ENCODE measurements around the gene LRBA.

DNA sequence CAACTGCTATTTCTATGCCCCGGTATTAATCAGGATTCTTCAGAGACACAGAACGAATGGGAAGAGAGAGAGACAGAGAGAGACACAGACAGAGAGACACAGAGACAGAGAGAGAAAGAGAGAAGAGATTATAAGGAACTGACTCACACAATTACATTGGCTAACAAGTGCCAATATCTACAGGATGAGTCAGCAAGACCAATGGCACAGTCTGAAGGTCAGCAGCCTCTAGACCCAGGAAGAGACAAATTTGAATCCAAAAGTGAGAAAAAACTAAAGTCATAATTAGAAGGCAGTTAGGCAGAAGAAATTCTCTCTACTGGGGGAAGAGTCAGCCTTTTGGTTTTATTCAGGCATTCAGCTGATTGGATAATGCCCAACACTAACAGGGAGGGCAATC, 245.8 kb downstream of the LRBA start:
- TF ChIP-seq, protein P1, sequence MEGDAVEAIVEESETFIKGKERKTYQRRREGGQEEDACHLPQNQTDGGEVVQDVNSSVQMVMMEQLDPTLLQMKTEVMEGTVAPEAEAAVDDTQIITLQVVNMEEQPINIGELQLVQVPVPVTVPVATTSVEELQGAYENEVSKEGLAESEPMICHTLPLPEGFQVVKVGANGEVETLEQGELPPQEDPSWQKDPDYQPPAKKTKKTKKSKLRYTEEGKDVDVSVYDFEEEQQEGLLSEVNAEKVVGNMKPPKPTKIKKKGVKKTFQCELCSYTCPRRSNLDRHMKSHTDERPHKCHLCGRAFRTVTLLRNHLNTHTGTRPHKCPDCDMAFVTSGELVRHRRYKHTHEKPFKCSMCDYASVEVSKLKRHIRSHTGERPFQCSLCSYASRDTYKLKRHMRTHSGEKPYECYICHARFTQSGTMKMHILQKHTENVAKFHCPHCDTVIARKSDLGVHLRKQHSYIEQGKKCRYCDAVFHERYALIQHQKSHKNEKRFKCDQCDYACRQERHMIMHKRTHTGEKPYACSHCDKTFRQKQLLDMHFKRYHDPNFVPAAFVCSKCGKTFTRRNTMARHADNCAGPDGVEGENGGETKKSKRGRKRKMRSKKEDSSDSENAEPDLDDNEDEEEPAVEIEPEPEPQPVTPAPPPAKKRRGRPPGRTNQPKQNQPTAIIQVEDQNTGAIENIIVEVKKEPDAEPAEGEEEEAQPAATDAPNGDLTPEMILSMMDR (IDR thresholded peaks at IDR 0.05; ENCODE audit: low read depth, low read length, poor library complexity, severe bottlenecking) = no peak
- TF ChIP-seq EZH2phosphoT487 (IDR thresholded peaks at IDR 0.05; ENCODE audit: borderline replicate concordance, low read length) = no peak
